ENCODE results near the gene RHBG. TPM values are rescaled to one million over a fixed set of nuclear protein-coding genes. Genes with fewer than 3 reads are reported as not detected.
"Not testable (repeated sequence)": the region's sequence is repeated elsewhere in the genome, so short reads cannot be mapped to it uniquely, and the experiment has no call there.

Gene RHBG
- not detected in 2 replicates for total RNA-seq

- TF ChIP-seq CTCF (IDR thresholded peaks at IDR 0.05; ENCODE audit: insufficient read depth, low read depth, low read length): no peak
- H3K4me3 ChIP-seq (ENCODE audit: low read depth, low read length): peak within 1 kb of the TSS; percentile 12
- DNase-seq (ENCODE audit: low read depth): peak; percentile 20
These were observed at the start of gene RHBG for GRCh38 chr1:156368889-156369684. TSS of gene RHBG (plus strand) at chr1:156369211. CDS start at chr1:156369250, 39 bp downstream.

GRCh38 chr1:156319664-156320063, 49.3 kb upstream of the RHBG start:
- DNase-seq (ENCODE audit: low read depth): peak; percentile 49
- TF ChIP-seq CTCF (IDR thresholded peaks at IDR 0.05; ENCODE audit: insufficient read depth, low read depth, low read length): peak; percentile 61
- H3K4me3 ChIP-seq (ENCODE audit: low read depth, low read length): no peak overlapping the region

GRCh38 chr1:156320560-156320959, 48.5 kb upstream of the RHBG start:
- no peak for DNase-seq (ENCODE audit: low read depth)
- TF ChIP-seq CTCF (IDR thresholded peaks at IDR 0.05; ENCODE audit: insufficient read depth, low read depth, low read length): no peak
- no peak overlapping the region for H3K4me3 ChIP-seq (ENCODE audit: low read depth, low read length)

- not testable (repeated sequence) for DNase-seq (ENCODE audit: low read depth); H3K4me3 ChIP-seq (ENCODE audit: low read depth, low read length)
These were observed 45.8 kb upstream of the RHBG start for GRCh38 chr1:156323179-156323578.

GRCh38 chr1:156336242-156336641, 32.8 kb upstream of the RHBG start:
- peak overlapping the region; percentile 90 for H3K4me3 ChIP-seq (ENCODE audit: low read depth, low read length)
- TF ChIP-seq CTCF (IDR thresholded peaks at IDR 0.05; ENCODE audit: insufficient read depth, low read depth, low read length): peak; percentile 15
- no peak for DNase-seq (ENCODE audit: low read depth)

GRCh38 chr1:156337052-156337887, 31.7 kb upstream of the RHBG start:
- no peak for TF ChIP-seq CTCF (IDR thresholded peaks at IDR 0.05; ENCODE audit: insufficient read depth, low read depth, low read length)
- peak overlapping the region; percentile 90 for H3K4me3 ChIP-seq (ENCODE audit: low read depth, low read length)
- DNase-seq (ENCODE audit: low read depth): peak; percentile 8

GRCh38 chr1:156337888-156338179, 31.2 kb upstream of the RHBG start:
- peak overlapping the region; percentile 90 for H3K4me3 ChIP-seq (ENCODE audit: low read depth, low read length)
- TF ChIP-seq CTCF (IDR thresholded peaks at IDR 0.05; ENCODE audit: insufficient read depth, low read depth, low read length): no peak
- DNase-seq (ENCODE audit: low read depth): no peak
